GM18868 (cell line): ENCODE data around the gene MRPL17.

Experiments
- ATAC-seq: cut with Tn5 transposase; IDR thresholded peaks from one replicate; pipeline ENCODE4 v1.9.1; 2021; ENCODE audit warnings: mild to moderate bottlenecking, moderate library complexity; ENCODE audit not compliant: unreplicated experiment

Gene MRPL17

GRCh38 chr11:6634534-6634933 is 48.6 kb downstream of the MRPL17 start:
- no peak for ATAC-seq

DNA sequence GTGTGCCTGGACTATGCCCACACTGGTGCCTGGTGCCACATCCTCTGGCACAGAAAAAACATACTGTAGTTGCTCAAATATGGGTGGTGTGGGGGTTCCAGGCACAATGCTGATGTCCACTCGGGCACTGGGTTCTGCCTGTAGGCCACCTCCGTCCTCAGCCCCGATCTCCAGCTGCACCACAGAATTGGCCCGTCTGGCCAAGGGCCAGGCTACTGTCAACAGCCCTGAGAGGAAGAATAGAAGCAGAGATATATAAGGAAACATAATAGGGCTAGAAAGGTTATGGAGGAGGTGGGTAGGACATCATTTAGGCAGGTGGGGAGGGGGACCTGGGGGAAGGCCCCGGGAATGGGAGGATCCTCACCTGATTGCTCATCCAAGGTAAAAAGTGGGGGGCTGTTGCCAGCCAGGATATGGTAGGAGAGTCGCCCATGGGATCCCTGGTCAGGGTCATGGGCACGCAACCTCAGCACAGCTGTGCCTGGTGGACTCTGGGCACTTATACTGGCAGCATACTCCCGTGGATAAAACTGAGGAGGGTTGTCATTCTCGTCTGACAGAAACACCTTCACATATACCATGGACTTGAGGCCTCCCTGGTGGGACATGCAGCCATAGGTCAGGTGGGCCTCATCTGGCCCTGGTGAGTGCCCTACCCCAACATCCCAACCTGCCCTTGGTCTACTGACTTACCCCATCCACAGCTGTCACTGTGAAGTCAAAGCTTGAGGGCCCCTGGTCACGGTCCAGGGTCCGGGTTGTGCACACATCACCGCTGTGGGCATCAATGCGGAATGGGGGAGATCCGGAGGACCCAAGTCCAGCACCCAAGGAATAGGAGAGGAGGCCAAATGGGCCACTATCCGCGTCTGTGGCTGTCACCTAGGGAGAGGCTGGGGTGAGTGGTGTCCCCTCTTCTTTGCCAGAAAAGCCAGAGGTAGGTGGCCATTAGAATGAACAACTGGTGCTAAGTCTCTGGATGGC is 49.4 kb downstream of the MRPL17 start:
- no peak for ATAC-seq

- no peak for ATAC-seq
Observed at GRCh38 chr11:6632116-6633073, 50.7 kb downstream of the MRPL17 start.

DNA sequence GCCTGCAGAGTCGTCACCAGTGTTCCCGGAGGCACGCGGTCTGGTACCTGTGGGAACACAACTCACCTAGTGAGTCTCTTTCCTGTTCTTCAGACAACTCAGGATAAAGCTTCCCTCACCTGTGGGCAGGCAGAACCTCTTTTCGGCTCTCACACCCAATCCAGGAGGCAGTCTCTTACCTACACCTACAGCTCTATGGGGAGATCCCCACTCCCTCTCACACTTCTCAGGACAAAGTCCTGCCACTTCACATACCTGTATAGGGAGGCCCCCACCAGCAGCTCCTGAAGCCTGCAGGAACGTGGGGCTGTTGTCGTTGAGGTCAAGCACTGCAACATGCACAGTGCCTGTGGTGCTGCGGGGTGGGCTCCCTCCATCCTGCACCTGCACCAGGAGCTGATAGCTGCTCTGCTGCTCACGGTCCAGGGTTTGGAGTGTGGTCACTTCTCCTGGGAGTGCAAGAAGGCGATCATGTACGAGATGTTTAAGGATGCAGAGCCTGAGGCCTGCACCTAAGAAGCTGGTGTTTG is 51.7 kb downstream of the MRPL17 start:
- ATAC-seq = no peak

GRCh38 chr11:6630632-6631291 is 52.4 kb downstream of the MRPL17 start:
- no peak for ATAC-seq
